Smooth muscle cell (in vitro differentiated cells): ENCODE data around the gene WWOX. TPM values are rescaled to one million over a fixed set of nuclear protein-coding genes. Genes with fewer than 3 reads are reported as not detected.
"Not testable (repeated sequence)": the region's sequence is repeated elsewhere in the genome, so short reads cannot be mapped to it uniquely, and the experiment has no call there.

Source experiments
- DNase-seq: peaks from one replicate; lab custom pipeline; 2025; ENCODE audit not compliant: unreplicated experiment; lab: John Stamatoyannopoulos, UW
- H2AFZ ChIP-seq: fragments of 200-600 bp; sonication (generic); 2 replicates; pipeline ENCODE4 v1.6.0; 2016; ENCODE audit warnings: antibody characterized with exemption, low read depth, mild to moderate bottlenecking
- H3F3A ChIP-seq: fragments of 200-600 bp; sonication (generic); 2 replicates; pipeline ENCODE4 v1.6.0; 2017; ENCODE audit warnings: antibody characterized with exemption, low read depth
- H3K27ac ChIP-seq: fragments of 200-600 bp; sonication (generic); 2 replicates; pipeline ENCODE4 v1.5.1; 2016; ENCODE audit warnings: low read depth, mild to moderate bottlenecking
- H3K27me3 ChIP-seq: fragments of 200-600 bp; sonication (generic); 2 replicates; pipeline ENCODE4 v1.6.1; 2016; ENCODE audit warnings: low read depth, mild to moderate bottlenecking
- H3K36me3 ChIP-seq: fragments of 200-600 bp; sonication (generic); 2 replicates; pipeline ENCODE4 v1.5.1; 2016; ENCODE audit warnings: low read depth
- H3K4me1 ChIP-seq: fragments of 200-600 bp; sonication (generic); 2 replicates; pipeline ENCODE4 v1.5.1; 2016; ENCODE audit warnings: low read depth
- H3K4me2 ChIP-seq: fragments of 200-600 bp; sonication (generic); 2 replicates; pipeline ENCODE4 v1.6.0; 2016; ENCODE audit warnings: mild to moderate bottlenecking
- H3K4me3 ChIP-seq: fragments of 200-600 bp; sonication (generic); 2 replicates; pipeline ENCODE4 v1.5.1; 2016; ENCODE audit warnings: mild to moderate bottlenecking
- H3K79me2 ChIP-seq: fragments of 200-600 bp; sonication (generic); 2 replicates; pipeline ENCODE4 v1.6.0; 2016; ENCODE audit warnings: low read depth, mild to moderate bottlenecking
- H3K9ac ChIP-seq: fragments of 200-600 bp; sonication (generic); 2 replicates; pipeline ENCODE4 v1.6.0; 2016; ENCODE audit warnings: low read depth
- H3K9me3 ChIP-seq: fragments of 200-600 bp; sonication (generic); replicated peaks from 2 replicates; pipeline ENCODE4 v1.5.1; 2016; ENCODE audit warnings: low read depth
- H4K20me1 ChIP-seq: fragments of 200-600 bp; sonication (generic); 2 replicates; pipeline ENCODE4 v1.6.0; 2016; ENCODE audit warnings: low read depth
- CTCF ChIP-seq: fragments of 200-600 bp; sonication (generic); IDR thresholded peaks from 2 replicates; pipeline ENCODE4 v1.5.1; 2017; ENCODE audit warnings: borderline replicate concordance, mild to moderate bottlenecking, antibody characterized with exemption; ENCODE audit not compliant: insufficient read depth, poor library complexity, severe bottlenecking
- WGBS: methylation state at CpG from one replicate; pipeline ENCODE4 v1.1.7; 2016; ENCODE audit warnings: low lambda C conversion rate; 5-methylcytosine and 5-hydroxymethylcytosine counted together
- polyA plus RNA-seq: library from polyadenylated mRNA; unstranded; fragments of >200 nt; fragmentation: Nextera tagmentation; extraction: Ambion mirVana; gene quantifications from 2 replicates; pipeline ENCODE4 v1.2.1, GENCODE V29; 2016
- total RNA-seq: library from RNA; depleted of rRNA; stranded (reverse); fragments of >200 nt; gene quantifications from 2 replicates; pipeline ENCODE4 v1.2.3, GENCODE V29; 2014

WWOX gene
- total and polyA plus RNA-seq, 2 experiments from 2014 or later = 7.5 to 14.0 TPM

- no peaks in the 10 kb centered on the region for H3F3A ChIP-seq
- TF ChIP-seq CTCF = no peak
- peaks cover 3% of the 10 kb centered on the region for H3K27me3 ChIP-seq
- no peak overlapping the region for H2AFZ ChIP-seq
- no peaks in the 10 kb centered on the region for H3K4me1 ChIP-seq
- H3K4me3 ChIP-seq = no peak overlapping the region
- no peak overlapping the region for H3K4me2 ChIP-seq
- no peak for DNase-seq
- no peaks in the 10 kb centered on the region for H3K79me2 ChIP-seq
- H3K36me3 ChIP-seq = no peaks in the 10 kb centered on the region
- no peak overlapping the region for H3K27ac ChIP-seq
- 88% methylated on average over 17 of the region's 20 CpGs for WGBS
- no peak overlapping the region for H3K9ac ChIP-seq
- no peaks in the 10 kb centered on the region for H4K20me1 ChIP-seq
- no peaks in the 10 kb centered on the region for H3K9me3 ChIP-seq
These were observed 1129.9 kb downstream of the WWOX start for GRCh38 chr16:79229361-79229760.

- H3K36me3 ChIP-seq, H3K27ac ChIP-seq, H3K9me3 ChIP-seq, H3F3A ChIP-seq, H4K20me1 ChIP-seq, H3K4me3 ChIP-seq, H3K27me3 ChIP-seq, H3K4me1 ChIP-seq, H3K9ac ChIP-seq, H3K4me2 ChIP-seq, H3K79me2 ChIP-seq, DNase-seq, H2AFZ ChIP-seq: not testable (repeated sequence)
- 96% methylated on average over 2 of the region's 2 CpGs for WGBS
These were observed 1146.2 kb downstream of the WWOX start for GRCh38 chr16:79245700-79246099.

GRCh38 chr16:79247386-79247785 is 1147.9 kb downstream of the WWOX start:
- no peaks in the 10 kb centered on the region for H4K20me1 ChIP-seq
- H3K4me2 ChIP-seq = no peak overlapping the region
- no peak overlapping the region for H3K9ac ChIP-seq
- no peak for TF ChIP-seq CTCF
- no peaks in the 10 kb centered on the region for H3K79me2 ChIP-seq
- H3K36me3 ChIP-seq = no peaks in the 10 kb centered on the region
- no peaks in the 10 kb centered on the region for H3F3A ChIP-seq
- no peak for DNase-seq
- no peak overlapping the region for H3K4me3 ChIP-seq
- 66% methylated on average over 5 of the region's 5 CpGs for WGBS
- no peak overlapping the region for H2AFZ ChIP-seq
- no peaks in the 10 kb centered on the region for H3K9me3 ChIP-seq
- H3K27ac ChIP-seq = no peak overlapping the region
- peaks cover 6% of the 10 kb centered on the region for H3K27me3 ChIP-seq
- H3K4me1 ChIP-seq = no peaks in the 10 kb centered on the region

GRCh38 chr16:79248351-79248750 is 1148.9 kb downstream of the WWOX start:
- H3F3A ChIP-seq = no peaks in the 10 kb centered on the region
- H3K9ac ChIP-seq = no peak overlapping the region
- H2AFZ ChIP-seq = no peak overlapping the region
- no peak overlapping the region for H3K4me2 ChIP-seq
- peaks cover 6% of the 10 kb centered on the region for H3K27me3 ChIP-seq
- H3K4me3 ChIP-seq = no peak overlapping the region
- H3K79me2 ChIP-seq = no peaks in the 10 kb centered on the region
- no peak for TF ChIP-seq CTCF
- no peaks in the 10 kb centered on the region for H3K4me1 ChIP-seq
- H3K27ac ChIP-seq = no peak overlapping the region
- WGBS = 73% methylated on average over 1 of the region's 1 CpG
- no peaks in the 10 kb centered on the region for H3K36me3 ChIP-seq
- H3K9me3 ChIP-seq = no peaks in the 10 kb centered on the region
- DNase-seq = no peak
- no peaks in the 10 kb centered on the region for H4K20me1 ChIP-seq
